Bronchial epithelial cell (primary cell): ENCODE measurements around the gene LRRC4C. TPM values are rescaled to one million over a fixed set of nuclear protein-coding genes. Genes with fewer than 3 reads are reported as not detected.

Source experiments
- DNase-seq: peaks from one replicate; pipeline ENCODE4 v3.0.0-alpha.2; 2010; ENCODE audit warnings: low read depth
- FAIRE-seq: peaks from 2 replicates; lab custom pipeline; 2011; peaks lifted over from hg19 to GRCh38; lab: Jason Lieb, UNC
- H3K27me3 ChIP-seq: 2 replicates; pipeline ENCODE4 v1.5.1; 2011; ENCODE audit warnings: low read length; ENCODE audit not compliant: control insufficient read depth, insufficient read depth
- H3K36me3 ChIP-seq: 2 replicates; pipeline ENCODE4 v1.5.1; 2011; ENCODE audit warnings: low read length; ENCODE audit not compliant: control insufficient read depth, insufficient read depth
- H3K4me3 ChIP-seq: 2 replicates; pipeline ENCODE4 v1.5.1; 2011; ENCODE audit warnings: mild to moderate bottlenecking, low read depth, low read length, control low read depth
- total RNA-seq: library from RNA; depleted of rRNA; stranded (reverse); fragments of >200 nt; gene quantifications from 2 replicates; pipeline ENCODE4 v1.2.1, GENCODE V29; 2014
- TF ChIP-seq, protein P1 (sequence below): IDR thresholded peaks from 2 replicates; pipeline ENCODE4 v1.5.1; 2011; ENCODE audit warnings: mild to moderate bottlenecking, moderate library complexity, low read length, control low read depth, inconsistent platforms; ENCODE audit not compliant: insufficient read depth, severe bottlenecking

The LRRC4C gene
- total RNA-seq, 1 donor from 2014 or later, result not detected

DNA sequence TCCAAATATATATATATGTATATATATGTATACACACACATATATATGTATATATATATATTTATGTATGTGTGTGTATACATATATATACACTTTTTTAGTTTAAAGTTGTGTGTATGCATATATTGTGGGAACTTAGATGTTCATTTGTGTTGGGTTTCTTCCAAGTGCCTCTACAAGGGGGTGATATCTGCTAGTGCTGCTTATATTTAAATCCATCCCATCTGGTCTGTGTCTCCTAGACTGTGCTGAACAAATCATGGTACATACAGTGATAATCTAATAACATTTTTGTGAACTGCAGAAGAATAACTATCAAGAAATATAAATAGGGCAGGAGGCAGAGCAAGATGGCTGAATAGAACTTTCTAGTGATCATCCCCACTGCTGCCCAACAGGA, 696.4 kb downstream of the LRRC4C start:
- Histone ChIP-seq H3K4me3 (no peak overlapping the region), H3K27me3 (no peaks in the 10 kb centered on the region), H3K36me3 (no peaks in the 10 kb centered on the region)
- TF ChIP-seq, protein P1, sequence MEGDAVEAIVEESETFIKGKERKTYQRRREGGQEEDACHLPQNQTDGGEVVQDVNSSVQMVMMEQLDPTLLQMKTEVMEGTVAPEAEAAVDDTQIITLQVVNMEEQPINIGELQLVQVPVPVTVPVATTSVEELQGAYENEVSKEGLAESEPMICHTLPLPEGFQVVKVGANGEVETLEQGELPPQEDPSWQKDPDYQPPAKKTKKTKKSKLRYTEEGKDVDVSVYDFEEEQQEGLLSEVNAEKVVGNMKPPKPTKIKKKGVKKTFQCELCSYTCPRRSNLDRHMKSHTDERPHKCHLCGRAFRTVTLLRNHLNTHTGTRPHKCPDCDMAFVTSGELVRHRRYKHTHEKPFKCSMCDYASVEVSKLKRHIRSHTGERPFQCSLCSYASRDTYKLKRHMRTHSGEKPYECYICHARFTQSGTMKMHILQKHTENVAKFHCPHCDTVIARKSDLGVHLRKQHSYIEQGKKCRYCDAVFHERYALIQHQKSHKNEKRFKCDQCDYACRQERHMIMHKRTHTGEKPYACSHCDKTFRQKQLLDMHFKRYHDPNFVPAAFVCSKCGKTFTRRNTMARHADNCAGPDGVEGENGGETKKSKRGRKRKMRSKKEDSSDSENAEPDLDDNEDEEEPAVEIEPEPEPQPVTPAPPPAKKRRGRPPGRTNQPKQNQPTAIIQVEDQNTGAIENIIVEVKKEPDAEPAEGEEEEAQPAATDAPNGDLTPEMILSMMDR, result no peak
- DNase-seq (no peak), FAIRE-seq (no peak)

DNA sequence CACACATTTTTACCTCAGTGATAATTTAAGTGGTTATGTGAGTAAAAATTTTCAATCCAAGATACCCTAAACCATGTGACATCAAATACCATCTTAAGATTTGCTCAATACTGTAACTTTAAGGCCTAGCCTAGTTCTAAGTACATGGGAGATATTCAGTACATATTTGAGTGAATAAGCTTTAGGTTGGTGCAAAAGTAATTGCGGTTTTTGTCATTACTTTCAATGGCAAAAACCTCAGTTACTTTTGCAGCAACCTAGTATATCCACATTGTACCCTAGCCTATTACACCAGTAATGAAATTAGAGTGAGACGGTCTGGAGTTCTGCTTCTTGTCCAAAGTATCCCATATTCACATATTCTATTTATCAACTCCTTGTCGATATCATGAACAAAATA, 700.1 kb downstream of the LRRC4C start:
- H3K4me3 ChIP-seq, result no peak overlapping the region
- TF ChIP-seq, protein P1, result no peak
- H3K27me3 ChIP-seq, result no peaks in the 10 kb centered on the region
- FAIRE-seq (no peak), DNase-seq (no peak)
- no peaks in the 10 kb centered on the region for H3K36me3 ChIP-seq

DNA sequence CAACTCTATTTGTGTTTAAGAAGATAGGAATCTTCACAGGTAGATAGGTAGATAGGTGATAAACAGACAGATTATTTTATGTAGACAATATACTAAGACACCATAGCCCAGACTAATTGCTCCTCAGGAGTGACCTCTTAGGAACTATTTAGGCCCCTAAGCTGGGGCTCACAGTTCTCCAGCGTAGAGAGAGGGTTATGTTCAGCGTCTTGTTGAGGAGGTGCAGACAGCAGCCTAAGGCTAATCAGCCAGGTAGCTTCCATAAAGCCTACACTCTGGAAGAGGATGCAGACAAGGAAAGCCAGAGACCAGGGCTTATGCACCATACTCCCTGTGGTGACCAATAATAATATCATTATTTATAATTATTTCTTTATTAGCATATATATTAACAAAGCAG, 705.2 kb downstream of the LRRC4C start:
- Histone ChIP-seq H3K4me3 (no peak overlapping the region), H3K27me3 (no peaks in the 10 kb centered on the region), H3K36me3 (no peaks in the 10 kb centered on the region)
- DNase-seq (no peak), FAIRE-seq (no peak)
- TF ChIP-seq, protein P1, result no peak

DNA sequence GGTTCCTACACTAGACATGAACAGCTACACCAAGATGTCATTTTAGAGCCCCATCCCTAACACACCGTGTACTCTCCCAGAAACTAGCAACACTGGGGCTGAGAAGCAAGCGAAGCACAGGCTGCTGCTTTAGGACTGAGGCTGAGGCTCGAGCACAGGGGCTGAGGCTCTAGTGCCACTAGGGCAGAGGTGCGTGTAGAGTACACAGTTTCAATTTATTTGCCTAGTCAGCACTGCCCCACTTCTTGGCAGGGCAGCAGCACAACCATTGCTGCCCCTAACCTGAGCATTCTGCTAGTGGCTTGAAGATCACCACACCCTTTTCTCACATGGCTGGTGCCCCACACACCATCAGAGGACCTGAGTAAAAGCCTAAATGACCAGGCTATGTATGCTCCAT, 713.2 kb downstream of the LRRC4C start:
- FAIRE-seq (no peak), DNase-seq (no peak)
- Histone ChIP-seq H3K27me3 (no peaks in the 10 kb centered on the region), H3K36me3 (no peaks in the 10 kb centered on the region), H3K4me3 (no peak overlapping the region)
- TF ChIP-seq, protein P1, result no peak

DNA sequence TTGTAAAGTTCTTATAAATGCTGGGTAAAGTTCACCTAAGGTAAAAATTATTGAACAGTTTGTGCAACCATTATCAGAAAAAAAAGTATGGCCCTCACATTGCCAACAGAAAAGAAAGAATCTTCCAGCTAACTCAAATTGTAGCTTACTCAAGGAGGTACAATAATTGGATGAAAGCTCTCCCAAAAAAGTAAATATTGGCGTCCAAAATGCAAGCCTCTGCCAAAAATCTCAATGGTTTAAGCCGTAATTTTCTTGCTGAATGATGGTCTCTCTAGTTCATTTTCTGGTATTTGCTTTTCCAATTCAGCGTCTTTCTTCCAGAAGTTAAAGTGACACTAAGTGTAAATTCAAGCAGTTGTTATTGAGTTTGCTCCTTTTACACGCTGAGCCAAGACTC, 727.3 kb downstream of the LRRC4C start:
- TF ChIP-seq, protein P1, result no peak
- no peak overlapping the region for H3K4me3 ChIP-seq
- DNase-seq, result no peak
- FAIRE-seq, result no peak
- H3K36me3 ChIP-seq, result no peaks in the 10 kb centered on the region
- H3K27me3 ChIP-seq, result no peaks in the 10 kb centered on the region

DNA sequence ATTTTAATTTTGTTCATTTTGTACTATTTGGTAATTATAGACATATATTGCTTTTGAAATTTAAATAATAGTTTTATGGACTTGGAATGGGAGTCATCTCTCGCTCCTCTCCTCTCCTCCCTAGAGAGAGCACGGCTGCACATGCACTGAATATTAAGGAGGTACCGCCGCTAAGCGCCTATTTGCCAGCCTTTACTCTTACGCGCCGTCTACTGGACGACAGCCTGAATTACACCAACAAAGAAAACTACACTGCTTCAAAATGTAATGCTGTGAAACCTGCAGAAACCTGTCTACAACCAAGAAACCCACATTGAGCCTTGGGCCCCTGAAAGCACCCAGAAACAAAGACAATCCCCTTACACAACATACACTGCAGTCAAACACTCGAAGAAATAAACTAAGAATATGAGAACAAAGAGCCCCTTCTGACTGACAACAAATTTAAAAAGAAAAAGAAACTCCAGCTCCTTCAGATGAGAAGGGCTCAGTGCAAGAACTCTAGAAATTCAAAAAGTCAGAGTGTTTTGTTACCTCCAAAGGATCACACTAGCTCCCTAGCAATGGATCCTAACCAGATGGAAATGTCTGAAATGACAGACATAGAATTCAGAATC, 737.2 kb downstream of the LRRC4C start:
- no peaks in the 10 kb centered on the region for H3K36me3 ChIP-seq
- FAIRE-seq (no peak), DNase-seq (peak; percentile 7)

More for the DNA sequence above, 737.2 kb downstream of the LRRC4C start:
- Histone ChIP-seq H3K27me3 (no peaks in the 10 kb centered on the region), H3K4me3 (no peak overlapping the region)
- TF ChIP-seq, protein P1, result peak; percentile 55
